Keratinocyte (primary cell): ENCODE measurements around the gene FMNL2. TPM values are rescaled to one million over a fixed set of nuclear protein-coding genes. Genes with fewer than 3 reads are reported as not detected.

ENCODE experiments used
- DNase-seq: peaks from one replicate; pipeline ENCODE4 v3.0.0-alpha.2; 2011; ENCODE audit warnings: low read depth, missing footprints, low spot score
- FAIRE-seq: peaks from 2 replicates; lab custom pipeline; 2011; peaks lifted over from hg19 to GRCh38; lab: Jason Lieb, UNC
- H2AFZ ChIP-seq: 2 replicates; pipeline ENCODE4 v1.6.0; 2012; ENCODE audit warnings: low read length, control low read depth, inconsistent platforms; ENCODE audit not compliant: control insufficient read depth
- H3K27ac ChIP-seq: 2 replicates; pipeline ENCODE4 v1.5.1; 2011; ENCODE audit warnings: low read length; ENCODE audit not compliant: control insufficient read depth, insufficient read depth
- H3K27me3 ChIP-seq: 3 replicates; pipeline ENCODE4 v1.6.0; 2011; ENCODE audit warnings: low read length; ENCODE audit not compliant: control insufficient read depth, insufficient read depth; ENCODE audit errors: extremely low read depth
- H3K36me3 ChIP-seq, 2 experiments: 2 replicates in 1 of 2; 3 replicates in 1 of 2; pipeline ENCODE4 v1.5.1; 2011; ENCODE audit warnings: low read length in 2 of 2, mild to moderate bottlenecking in 1 of 2; ENCODE audit not compliant: control insufficient read depth in 2 of 2, insufficient read depth in 2 of 2; ENCODE audit errors: extremely low read depth in 1 of 2
- H3K4me1 ChIP-seq: 3 replicates; pipeline ENCODE4 v1.5.1; 2011; ENCODE audit warnings: low read length; ENCODE audit not compliant: control insufficient read depth, insufficient read depth; ENCODE audit errors: extremely low read depth
- H3K4me2 ChIP-seq: 3 replicates; pipeline ENCODE4 v1.6.0; 2011; ENCODE audit warnings: low read depth, low read length; ENCODE audit not compliant: control insufficient read depth, insufficient read depth; ENCODE audit errors: extremely low read depth
- H3K4me3 ChIP-seq, 3 experiments: fragments of 200-600 bp in 1 of 3; sonication (generic) in 1 of 3; 2 replicates in 2 of 3; 3 replicates in 1 of 3; pipeline ENCODE4 v1.5.1; 2011 to 2016; ENCODE audit warnings: low read length in 3 of 3, mild to moderate bottlenecking in 3 of 3, control low read depth in 2 of 3, inconsistent platforms in 1 of 3, low read depth in 1 of 3, mixed read lengths in 1 of 3, mixed run types in 1 of 3, moderate library complexity in 1 of 3; ENCODE audit not compliant: control insufficient read depth in 2 of 3, insufficient read depth in 2 of 3; ENCODE audit errors: extremely low read depth in 1 of 3
- H3K79me2 ChIP-seq: 2 replicates; pipeline ENCODE4 v1.6.0; 2012; ENCODE audit warnings: low read length; ENCODE audit not compliant: control insufficient read depth, insufficient read depth
- H3K9ac ChIP-seq: 3 replicates; pipeline ENCODE4 v1.6.0; 2011; ENCODE audit warnings: low read length; ENCODE audit not compliant: control insufficient read depth, insufficient read depth; ENCODE audit errors: extremely low read depth
- H3K9me1 ChIP-seq: 3 replicates; pipeline ENCODE4 v1.6.0; 2011; ENCODE audit warnings: low read length; ENCODE audit not compliant: control insufficient read depth, insufficient read depth; ENCODE audit errors: extremely low read depth
- H3K9me3 ChIP-seq: 2 replicates; pipeline ENCODE4 v1.5.1; 2012; ENCODE audit warnings: low read depth, low read length; ENCODE audit not compliant: control insufficient read depth
- H4K20me1 ChIP-seq: 3 replicates; pipeline ENCODE4 v1.6.0; 2011; ENCODE audit warnings: low read length; ENCODE audit not compliant: control insufficient read depth, insufficient read depth; ENCODE audit errors: extremely low read depth
- CTCF ChIP-seq, 3 experiments: IDR thresholded peaks in 1 of 3; conservative IDR thresholded peaks in 1 of 3; optimal IDR thresholded peaks in 1 of 3; 2 replicates in 2 of 3; 3 replicates in 1 of 3; pipeline versions ENCODE3 to v1.5.1; 2011; ENCODE audit warnings: low read length in 3 of 3, mild to moderate bottlenecking in 3 of 3, moderate library complexity in 2 of 3, control low read depth in 1 of 3, inconsistent platforms in 1 of 3; ENCODE audit not compliant: insufficient read depth in 2 of 3; ENCODE audit errors: extremely low read depth in 1 of 3
- EZH2 ChIP-seq: IDR thresholded peaks from one replicate; pipeline ENCODE4 v1.6.1; 2012; ENCODE audit warnings: inconsistent platforms, mild to moderate bottlenecking, low read length, moderate library complexity
- dilution Hi-C: fragments of 300-500 bp; cut with MboI; formaldehyde crosslinking; loops from one replicate; pipeline ENCODE4 v1.7.0; 2020; ENCODE audit warnings: low sequenced_read_pairs; ENCODE audit not compliant: extremely low pct_ligation_motif_present
- polyA plus RNA-seq, 5 experiments: library from polyadenylated mRNA; depleted of rRNA in 3 of 5; stranded (reverse) in 3 of 5; stranded (forward) in 1 of 5; unstranded in 1 of 5; fragments of >200 nt; gene quantifications; 1 replicate in 1 of 5; 2 replicates in 3 of 5; 3 replicates in 1 of 5; pipeline versions ENCODE4 v1.2.1 to v1.2.3, GENCODE V29; 2011 to 2012; ENCODE audit warnings: missing spikeins in 2 of 5, low read depth in 1 of 5, low replicate concordance in 1 of 5

Gene FMNL2
- polyA plus RNA-seq, 1 donor (not counting 4 experiments of a cell fraction or from before 2014, with no cell fraction given), result 62.7 TPM

GRCh38 chr2:152445791-152446201 lies 110.8 kb downstream of the FMNL2 start:
- H3K4me1 ChIP-seq, result peaks cover 62% of the 10 kb centered on the region
- no peak overlapping the region for H3K4me3 ChIP-seq
- H3K9me1 ChIP-seq, result no peaks in the 10 kb centered on the region
- peak overlapping the region; percentile 51 for H3K9ac ChIP-seq
- FAIRE-seq, result peak; percentile 93
- peaks cover 79% of the 10 kb centered on the region for H3K79me2 ChIP-seq
- DNase-seq, result peak; percentile 61
- no peaks in the 10 kb centered on the region for H3K9me3 ChIP-seq
- H3K4me2 ChIP-seq, result peak overlapping the region; percentile 57
- H3K27me3 ChIP-seq, result no peaks in the 10 kb centered on the region
- H2AFZ ChIP-seq, result no peak overlapping the region
- no peak for TF ChIP-seq EZH2
- no peaks in the 10 kb centered on the region for H3K36me3 ChIP-seq
- H4K20me1 ChIP-seq, result no peaks in the 10 kb centered on the region
- H3K27ac ChIP-seq, result peak overlapping the region; percentile 80
- dilution Hi-C loops, result no loop called here

GRCh38 chr2:152446213-152446612 lies 111.2 kb downstream of the FMNL2 start:
- Histone ChIP-seq H3K36me3 (no peaks in the 10 kb centered on the region), H3K27ac (peak overlapping the region; percentile 80), H3K4me2 (peak overlapping the region; percentile 31), H3K9me1 (no peaks in the 10 kb centered on the region), H2AFZ (no peak overlapping the region), H3K9me3 (no peaks in the 10 kb centered on the region), H3K4me1 (peaks cover 57% of the 10 kb centered on the region), H3K9ac (peak overlapping the region; percentile 51), H4K20me1 (no peaks in the 10 kb centered on the region), H3K27me3 (no peaks in the 10 kb centered on the region), H3K4me3 (no peak overlapping the region), H3K79me2 (peaks cover 80% of the 10 kb centered on the region)
- FAIRE-seq, result no peak
- DNase-seq, result no peak
- no peak for TF ChIP-seq CTCF (optimal IDR thresholded peaks at IDR 0.05 in 1 of 3, IDR thresholded peaks at IDR 0.05 in 1 of 3, conservative IDR thresholded peaks at IDR 0.05 in 1 of 3; ENCODE audit: extremely low read depth in 1 of 3, insufficient read depth in 2 of 3, low read length in 3 of 3)
- TF ChIP-seq EZH2, result no peak
- dilution Hi-C loops, result no loop called here

GRCh38 chr2:152447897-152448296 lies 112.9 kb downstream of the FMNL2 start:
- Histone ChIP-seq H3K79me2 (peaks cover 79% of the 10 kb centered on the region), H3K36me3 (peaks cover 0 to 3% of the 10 kb centered on the region in 2 experiments), H3K9me3 (no peaks in the 10 kb centered on the region), H3K9ac (no peak overlapping the region), H3K27me3 (no peaks in the 10 kb centered on the region), H3K4me1 (peaks cover 53% of the 10 kb centered on the region), H3K4me3 (no peak overlapping the region), H4K20me1 (no peaks in the 10 kb centered on the region), H2AFZ (no peak overlapping the region), H3K27ac (peak overlapping the region; percentile 80), H3K9me1 (no peaks in the 10 kb centered on the region), H3K4me2 (peak overlapping the region; percentile 52)
- FAIRE-seq (peak; percentile 5), DNase-seq (no peak)
- dilution Hi-C loops, result no loop called here
- no peak for TF ChIP-seq EZH2
- TF ChIP-seq CTCF (optimal IDR thresholded peaks at IDR 0.05 in 1 of 3, IDR thresholded peaks at IDR 0.05 in 1 of 3, conservative IDR thresholded peaks at IDR 0.05 in 1 of 3; ENCODE audit: extremely low read depth in 1 of 3, insufficient read depth in 2 of 3, low read length in 3 of 3), result no peak
